IPS-18a (cell line): ENCODE measurements around the gene NEUROD2.

ENCODE experiments used
- H3K27ac ChIP-seq: one replicate; pipeline ENCODE4 v1.5.1; 2013; ENCODE audit warnings: low read length
- H3K27me3 ChIP-seq: one replicate; pipeline ENCODE4 v1.6.1; 2013; ENCODE audit warnings: mild to moderate bottlenecking, low read length; ENCODE audit not compliant: control insufficient read depth, insufficient read depth
- H3K36me3 ChIP-seq: one replicate; pipeline ENCODE4 v1.6.1; 2013; ENCODE audit warnings: low read depth, low read length; ENCODE audit not compliant: control insufficient read depth
- H3K4me1 ChIP-seq: one replicate; pipeline ENCODE4 v1.6.1; 2013; ENCODE audit warnings: low read depth, low read length; ENCODE audit not compliant: control insufficient read depth
- H3K4me3 ChIP-seq: one replicate; pipeline ENCODE4 v1.5.1; 2013; ENCODE audit warnings: low read length
- H3K9ac ChIP-seq: one replicate; pipeline ENCODE4 v1.6.1; 2013; ENCODE audit warnings: mild to moderate bottlenecking, low read length, moderate library complexity
- H3K9me3 ChIP-seq: one replicate; pipeline ENCODE4 v1.6.1; 2013; ENCODE audit warnings: low read depth, low read length; ENCODE audit not compliant: control insufficient read depth

The NEUROD2 gene

DNA sequence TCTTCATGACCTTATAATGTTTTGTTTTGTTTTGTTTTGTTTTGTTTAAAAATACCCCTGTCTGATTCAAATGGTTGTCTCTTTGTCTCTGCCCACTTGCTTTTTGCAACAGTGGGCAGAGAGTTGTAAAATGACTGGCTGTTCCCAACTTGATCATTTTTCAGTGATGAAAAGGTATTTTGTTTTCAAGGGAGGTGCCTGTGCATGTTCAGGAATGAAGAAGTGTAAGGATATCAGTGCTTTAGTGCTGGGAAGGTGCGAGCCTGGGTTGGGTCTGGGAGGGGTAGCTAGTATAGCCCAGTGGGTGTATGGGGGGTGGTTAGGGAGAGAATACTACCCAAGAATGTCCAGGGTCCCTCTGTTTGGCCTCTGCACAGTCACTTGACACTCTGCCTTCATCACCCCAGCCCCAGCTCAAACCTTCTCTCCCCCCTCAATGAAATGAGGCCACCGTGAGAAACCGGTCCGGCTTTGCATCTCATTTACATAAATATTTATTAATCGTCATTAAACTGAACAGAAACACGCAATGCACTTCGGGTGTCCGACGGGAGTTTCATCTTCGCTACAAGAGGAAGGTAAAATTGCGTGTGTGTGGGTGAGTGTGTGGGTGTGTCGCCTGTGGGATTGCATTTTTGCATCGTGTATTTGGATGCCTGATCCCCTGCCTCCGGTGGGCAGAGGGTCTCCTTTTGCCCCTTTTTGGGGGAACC lies 4.3 kb downstream of the NEUROD2 start:
- peaks cover 22% of the 10 kb centered on the region for H3K4me1 ChIP-seq
- no peaks in the 10 kb centered on the region for H3K9me3 ChIP-seq
- peaks cover 100% of the 10 kb centered on the region for H3K27me3 ChIP-seq
- no peak overlapping the region for H3K9ac ChIP-seq
- peak overlapping the region; percentile 35 for H3K4me3 ChIP-seq
- no peaks in the 10 kb centered on the region for H3K36me3 ChIP-seq
- H3K27ac ChIP-seq, result no peak overlapping the region

DNA sequence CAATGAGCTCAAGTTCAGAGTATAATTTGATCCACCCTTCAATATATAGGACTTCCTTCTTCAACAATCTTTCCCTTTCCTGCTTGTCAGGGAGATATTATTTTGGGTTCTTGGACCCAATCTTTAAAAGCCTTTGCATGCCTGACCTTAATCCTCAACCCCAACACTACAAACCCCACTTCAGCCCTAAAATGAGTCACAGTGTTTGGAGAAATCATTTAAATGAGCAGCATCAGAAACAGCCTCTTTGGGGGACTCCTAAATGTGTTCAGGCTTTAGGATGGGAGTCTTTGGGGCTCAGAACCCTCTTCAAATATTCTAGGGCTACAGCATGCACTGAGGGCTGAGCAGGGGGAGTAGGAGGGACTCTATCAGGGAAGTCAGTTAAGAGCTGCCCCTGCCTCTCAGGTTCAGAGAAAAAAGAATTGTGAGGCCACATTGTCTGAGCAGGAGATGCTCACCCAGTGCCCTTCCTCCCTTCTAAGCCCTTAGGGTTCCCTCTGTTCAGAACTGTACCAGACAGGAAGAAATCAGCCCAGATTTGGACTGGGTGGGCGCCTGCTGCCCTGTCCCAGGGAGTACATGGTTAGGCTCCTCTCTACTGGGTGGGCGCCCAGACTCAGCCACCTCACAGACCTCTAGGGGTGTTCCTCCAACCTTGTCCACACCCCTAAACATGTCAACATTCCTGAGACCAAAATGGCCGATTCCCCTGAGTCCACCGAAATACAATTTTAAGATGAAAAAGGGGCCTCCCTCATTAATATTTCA lies 5.0 kb downstream of the NEUROD2 start:
- Histone ChIP-seq H3K9me3 (no peaks in the 10 kb centered on the region), H3K4me1 (peaks cover 22% of the 10 kb centered on the region), H3K27me3 (peaks cover 100% of the 10 kb centered on the region), H3K36me3 (no peaks in the 10 kb centered on the region), H3K4me3 (no peak overlapping the region), H3K27ac (no peak overlapping the region), H3K9ac (no peak overlapping the region)

DNA sequence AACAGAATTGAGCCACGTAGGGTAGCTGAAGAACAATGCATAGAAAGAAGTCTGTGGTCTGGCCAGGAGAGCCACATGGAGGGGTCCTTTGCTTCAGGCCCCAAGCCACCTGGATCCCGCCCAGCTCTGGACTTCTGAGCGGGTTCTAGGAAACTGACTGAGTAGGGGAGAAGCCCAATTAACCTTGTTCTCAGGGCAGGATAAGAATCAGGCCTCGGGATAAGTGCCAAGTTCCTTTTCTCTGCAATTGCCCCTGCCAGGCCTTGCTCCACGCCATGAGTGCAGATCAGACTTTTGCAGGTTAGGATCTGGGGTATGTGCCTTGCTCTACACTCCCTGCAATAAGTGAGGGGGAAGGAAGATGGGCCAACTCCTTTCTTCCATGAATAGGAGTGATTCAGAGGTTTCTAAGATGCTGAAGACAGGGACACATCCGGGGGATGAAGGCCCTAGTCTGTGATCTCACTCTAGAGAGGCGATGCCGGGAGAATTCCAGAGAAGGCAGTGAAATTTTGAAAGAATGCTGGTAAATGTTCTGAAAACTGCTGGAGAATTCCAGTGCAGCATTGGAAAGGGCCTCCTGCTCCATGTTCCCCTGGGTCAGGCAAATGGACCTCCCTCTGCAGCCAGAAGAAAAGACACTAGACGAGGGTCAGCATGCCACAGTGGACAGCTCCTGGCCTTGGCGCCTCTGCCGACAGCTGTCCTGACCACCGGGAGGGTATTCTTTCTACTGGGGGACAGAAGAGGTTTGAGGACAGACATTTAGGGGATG lies 5.8 kb downstream of the NEUROD2 start:
- Histone ChIP-seq H3K4me1 (peaks cover 22% of the 10 kb centered on the region), H3K9ac (no peak overlapping the region), H3K27ac (no peak overlapping the region), H3K9me3 (no peaks in the 10 kb centered on the region), H3K4me3 (no peak overlapping the region), H3K27me3 (peaks cover 100% of the 10 kb centered on the region), H3K36me3 (no peaks in the 10 kb centered on the region)

DNA sequence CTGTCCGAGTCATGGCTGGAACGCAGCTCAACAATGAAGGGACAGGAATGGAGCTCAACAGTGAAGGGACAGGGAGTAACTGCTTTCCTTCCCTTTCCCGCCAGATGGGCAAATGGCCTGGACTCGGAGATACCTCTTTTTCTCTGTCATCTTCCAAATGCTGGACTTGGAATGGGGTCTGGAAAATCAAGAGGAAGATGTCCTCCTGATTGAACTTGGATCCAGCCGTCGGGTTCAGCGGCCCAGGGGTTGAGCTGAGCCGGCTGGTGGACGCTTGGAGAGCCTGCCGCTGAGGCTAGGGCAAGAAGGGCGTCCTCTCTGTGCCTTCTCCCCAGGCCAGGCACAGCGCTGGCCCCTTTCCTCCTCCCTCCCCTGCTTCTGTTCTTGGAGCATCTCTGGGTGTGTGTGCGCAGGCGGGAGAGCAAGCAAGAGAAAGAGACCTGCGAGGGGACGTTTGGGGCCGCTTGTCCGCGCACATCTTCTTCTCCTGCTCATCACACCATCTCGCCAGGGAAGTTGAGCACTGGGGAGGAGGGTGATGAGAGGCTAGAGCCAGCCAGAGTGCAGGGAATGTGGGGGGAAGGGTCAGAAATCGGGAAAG lies 6.6 kb downstream of the NEUROD2 start:
- H3K4me1 ChIP-seq, result peaks cover 20% of the 10 kb centered on the region
- peaks cover 100% of the 10 kb centered on the region for H3K27me3 ChIP-seq
- no peaks in the 10 kb centered on the region for H3K9me3 ChIP-seq
- no peak overlapping the region for H3K27ac ChIP-seq
- no peak overlapping the region for H3K4me3 ChIP-seq
- H3K9ac ChIP-seq, result no peak overlapping the region
- H3K36me3 ChIP-seq, result no peaks in the 10 kb centered on the region

DNA sequence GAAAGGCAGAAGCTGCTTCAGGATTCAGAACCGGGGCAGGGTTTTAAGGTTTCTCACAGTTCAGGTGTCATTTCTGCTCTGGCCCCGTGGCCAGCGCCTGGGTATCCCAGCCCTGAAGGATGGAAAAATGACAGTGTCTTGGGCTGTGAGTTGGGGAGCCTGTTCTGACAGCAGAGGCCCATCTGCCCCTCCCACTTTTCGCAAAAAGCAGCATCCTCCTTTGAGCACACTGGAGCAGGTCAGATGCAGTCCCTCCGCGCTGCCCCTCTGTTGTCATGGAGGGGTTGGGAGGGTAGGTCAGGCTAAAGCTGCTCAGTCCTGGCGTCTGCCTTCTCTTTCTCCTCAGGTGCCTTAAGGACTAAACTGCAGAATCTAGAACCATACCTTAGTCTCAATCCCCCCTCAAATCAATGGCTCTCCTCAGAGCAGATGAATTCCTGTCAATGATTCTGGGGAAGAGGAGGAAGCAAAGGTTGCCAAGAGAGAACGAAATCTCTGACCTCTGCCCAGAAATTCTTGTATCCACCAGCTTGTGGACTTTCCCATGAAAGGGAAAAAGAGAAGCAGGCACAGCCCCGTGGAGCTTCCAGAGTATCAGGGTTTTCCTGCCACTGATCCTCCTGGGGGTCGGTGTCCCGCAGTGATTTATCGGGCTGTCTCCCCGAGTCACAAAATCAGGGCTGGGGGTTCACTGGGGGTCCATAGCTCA lies 7.3 kb downstream of the NEUROD2 start:
- H3K27me3 ChIP-seq, result peaks cover 100% of the 10 kb centered on the region
- H3K9me3 ChIP-seq, result no peaks in the 10 kb centered on the region
- H3K36me3 ChIP-seq, result no peaks in the 10 kb centered on the region
- peaks cover 17% of the 10 kb centered on the region for H3K4me1 ChIP-seq
- H3K4me3 ChIP-seq, result no peak overlapping the region
- no peak overlapping the region for H3K27ac ChIP-seq
- no peak overlapping the region for H3K9ac ChIP-seq

DNA sequence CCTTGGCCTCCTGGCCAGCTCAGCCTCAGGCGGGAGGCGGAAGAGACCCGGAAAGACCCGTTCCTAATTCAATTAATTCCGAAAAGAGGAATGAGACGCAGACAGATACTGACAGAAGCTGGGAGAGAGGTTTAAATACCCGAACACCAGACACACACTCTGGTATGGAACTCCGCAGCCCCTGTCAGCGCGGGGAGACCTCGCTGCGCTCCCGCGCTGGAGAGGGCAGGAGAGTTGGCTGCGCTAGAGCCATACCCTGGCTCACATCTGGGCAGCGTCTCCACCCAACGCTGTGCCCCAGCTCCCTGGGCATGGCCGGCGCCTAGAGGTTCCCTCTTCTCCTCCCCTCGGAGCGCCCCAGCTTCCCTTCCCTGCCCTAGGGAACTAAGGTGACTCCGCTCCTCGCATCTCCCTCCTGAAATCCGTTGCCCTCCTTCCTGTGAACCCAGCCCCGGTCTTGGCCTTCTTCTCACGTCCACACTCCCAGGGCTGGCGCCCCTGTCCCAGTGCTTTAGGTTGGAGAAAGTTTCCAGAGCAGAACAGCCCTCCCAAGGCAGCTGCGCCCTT lies 8.0 kb downstream of the NEUROD2 start:
- H3K4me1 ChIP-seq, result peaks cover 17% of the 10 kb centered on the region
- H3K27ac ChIP-seq, result no peak overlapping the region
- no peak overlapping the region for H3K4me3 ChIP-seq
- H3K9ac ChIP-seq, result no peak overlapping the region
- H3K27me3 ChIP-seq, result peaks cover 100% of the 10 kb centered on the region
- no peaks in the 10 kb centered on the region for H3K9me3 ChIP-seq
- H3K36me3 ChIP-seq, result no peaks in the 10 kb centered on the region

DNA sequence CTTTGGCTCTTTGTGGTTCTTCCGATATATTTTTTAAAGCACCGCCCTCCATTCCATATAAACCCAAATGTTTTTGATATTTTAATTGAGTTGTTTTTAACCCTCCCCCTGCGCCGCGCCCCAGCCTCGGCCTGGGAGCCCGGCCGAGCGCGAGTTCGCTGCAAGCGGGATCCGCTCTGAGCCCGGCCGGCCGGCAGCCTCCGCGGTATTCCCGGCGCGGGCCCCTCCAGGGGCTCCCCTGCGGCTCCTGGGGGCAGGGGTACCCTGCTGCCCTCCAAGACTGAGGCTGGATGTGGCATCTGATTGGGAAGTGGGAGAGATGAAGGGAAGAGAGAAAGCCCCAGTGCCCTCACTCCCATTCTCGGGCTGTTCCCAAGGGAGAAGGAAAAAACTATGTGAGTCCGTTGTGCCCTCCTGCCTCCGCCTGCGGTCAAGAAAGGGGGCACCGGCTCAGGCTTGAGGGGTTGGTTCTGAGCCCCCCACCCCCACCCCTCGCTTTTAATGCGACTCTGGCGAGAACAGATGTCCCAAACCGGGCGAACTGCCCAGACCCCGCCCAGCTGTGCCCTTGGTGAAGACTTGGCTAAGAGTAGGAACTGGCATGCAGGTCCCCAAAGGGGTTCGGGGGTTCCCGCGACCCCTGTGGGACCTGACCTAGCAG lies 8.6 kb downstream of the NEUROD2 start:
- Histone ChIP-seq H3K9me3 (no peaks in the 10 kb centered on the region), H3K4me1 (peaks cover 17% of the 10 kb centered on the region), H3K27me3 (peaks cover 100% of the 10 kb centered on the region), H3K9ac (no peak overlapping the region), H3K36me3 (no peaks in the 10 kb centered on the region), H3K4me3 (no peak overlapping the region), H3K27ac (no peak overlapping the region)

DNA sequence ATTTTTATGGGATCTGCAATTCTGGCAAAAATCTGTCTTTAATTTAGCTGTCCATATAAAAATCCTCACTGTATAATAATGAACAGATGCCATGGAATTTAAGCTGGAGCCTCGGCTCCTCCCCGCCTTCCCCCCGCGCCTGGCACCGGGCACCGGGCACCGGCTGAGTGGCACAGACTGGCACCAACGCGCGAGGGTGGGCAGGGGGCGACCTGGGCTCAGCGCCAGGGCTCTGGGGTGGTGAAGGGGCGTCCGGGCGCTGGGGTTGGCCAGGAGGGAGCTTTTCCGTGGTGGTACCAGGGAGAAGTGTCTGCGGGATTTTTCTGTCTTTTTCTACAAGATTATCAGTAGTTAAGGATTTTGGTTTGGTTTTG lies 9.1 kb downstream of the NEUROD2 start:
- Histone ChIP-seq H3K27ac (no peak overlapping the region), H3K36me3 (no peaks in the 10 kb centered on the region), H3K9ac (no peak overlapping the region), H3K9me3 (no peaks in the 10 kb centered on the region), H3K4me3 (no peak overlapping the region), H3K4me1 (peaks cover 13% of the 10 kb centered on the region), H3K27me3 (peaks cover 100% of the 10 kb centered on the region)

DNA sequence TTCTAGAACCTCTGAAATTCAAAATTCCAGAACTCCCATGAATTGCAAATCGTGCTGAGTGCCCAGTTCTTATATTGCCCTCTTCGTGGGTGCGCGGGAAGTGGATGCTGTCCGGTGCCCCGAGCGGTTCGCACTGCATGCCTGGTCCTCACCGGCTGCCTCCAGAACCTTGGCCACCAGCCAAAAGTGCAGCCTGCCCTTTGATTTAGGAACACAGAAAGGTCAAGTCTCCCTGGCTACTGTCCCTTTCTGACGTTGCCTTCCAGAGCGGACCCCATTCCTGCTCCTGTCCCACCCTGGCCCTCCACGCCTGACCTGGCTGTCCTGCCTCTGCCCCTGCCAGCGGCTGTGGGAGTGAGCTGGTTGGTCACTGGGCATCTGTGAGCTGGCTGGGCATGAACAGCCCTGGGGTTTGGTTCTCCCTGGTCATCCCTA lies 9.7 kb downstream of the NEUROD2 start:
- no peaks in the 10 kb centered on the region for H3K9me3 ChIP-seq
- no peak overlapping the region for H3K4me3 ChIP-seq
- H3K27ac ChIP-seq, result no peak overlapping the region
- H3K27me3 ChIP-seq, result peaks cover 100% of the 10 kb centered on the region
- H3K9ac ChIP-seq, result no peak overlapping the region
- peaks cover 13% of the 10 kb centered on the region for H3K4me1 ChIP-seq
- no peaks in the 10 kb centered on the region for H3K36me3 ChIP-seq

DNA sequence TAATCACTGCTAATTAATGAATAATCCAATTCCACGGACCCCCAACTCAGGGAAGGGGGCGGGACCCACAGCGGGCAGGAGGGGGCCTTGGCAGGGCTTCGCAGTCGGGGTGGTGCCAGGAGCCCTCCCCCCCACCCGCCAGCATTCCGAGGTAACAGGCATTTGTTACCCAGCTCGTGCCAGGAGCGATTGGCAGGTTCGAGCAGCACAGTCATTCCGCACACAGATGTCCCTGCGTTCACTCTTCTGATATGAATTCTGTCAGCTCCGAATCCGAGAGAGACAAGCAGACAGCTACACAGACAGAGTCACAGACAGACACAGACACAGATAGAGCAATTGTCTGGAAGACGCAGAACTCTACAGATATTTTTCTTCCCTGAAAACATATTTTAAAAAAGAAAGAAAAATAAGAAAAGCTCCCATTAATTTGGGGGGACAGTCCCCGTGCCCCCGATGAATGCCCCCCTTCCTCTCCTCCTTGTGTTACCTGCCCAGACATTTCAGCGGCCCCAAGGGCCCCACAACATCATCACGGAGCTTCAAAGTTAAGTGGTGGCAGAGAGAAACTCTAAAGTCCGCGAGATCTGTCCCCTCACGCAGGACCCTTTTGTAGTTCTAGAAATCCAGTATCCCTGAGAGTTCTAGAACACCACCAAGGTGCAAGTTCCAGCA lies 10.2 kb downstream of the NEUROD2 start:
- Histone ChIP-seq H3K27me3 (peaks cover 100% of the 10 kb centered on the region), H3K9ac (no peak overlapping the region), H3K36me3 (no peaks in the 10 kb centered on the region), H3K9me3 (no peaks in the 10 kb centered on the region), H3K4me1 (peaks cover 13% of the 10 kb centered on the region), H3K27ac (no peak overlapping the region), H3K4me3 (no peak overlapping the region)
